ENCODE results near the gene PTOV1. TPM values are rescaled to one million over a fixed set of nuclear protein-coding genes. Genes with fewer than 3 reads are reported as not detected.
A peak's percentile ranks its signal among the peaks of the same experiment; 100 is the strongest.

Gene PTOV1
- total and polyA plus RNA-seq, 2 of the 8 experiments (the other 6 are each of a cell fraction or from before 2014, with no cell fraction given) = 147 to 251 TPM

DNA sequence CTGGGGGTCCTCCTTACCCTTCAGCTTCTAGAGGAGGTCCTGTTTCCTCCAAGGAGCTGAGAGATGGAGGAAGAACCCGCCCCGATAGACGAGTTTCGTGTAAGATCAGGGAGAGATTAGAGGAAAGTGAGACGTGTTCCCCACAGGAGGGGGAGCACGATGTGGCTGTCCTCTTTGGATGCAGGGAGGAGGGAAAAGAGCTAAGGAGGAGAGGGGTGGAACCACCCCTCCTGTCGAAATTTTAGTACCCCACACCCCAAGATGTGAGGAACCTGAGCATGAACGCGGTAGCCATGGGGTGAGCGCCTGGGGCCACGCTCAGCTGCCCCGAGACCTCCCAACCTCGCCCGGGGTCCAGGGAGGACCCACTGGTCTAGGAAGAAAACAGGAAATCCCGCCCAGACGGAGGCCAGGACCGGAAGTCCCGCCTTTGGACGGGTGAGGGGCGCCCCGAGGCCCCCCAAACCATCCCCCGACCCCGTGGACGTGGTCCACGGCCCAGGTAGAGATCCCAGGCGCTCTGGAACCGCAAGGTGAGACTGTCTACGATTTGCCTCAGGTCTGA, 25.0 kb downstream of the PTOV1 start:
- no peaks in the 10 kb centered on the region for H3K9me3 ChIP-seq (ENCODE audit: insufficient read depth in 2 of 2, low read depth in 1 of 2, low read length in 1 of 2)
- peak overlapping the region; percentile 98; the same call in 1 of the 2 replicates for H4K8ac ChIP-seq (ENCODE audit: extremely low read depth, insufficient read depth, low read length)
- peak overlapping the region; percentile 90 to 92 for H3K4me2 ChIP-seq (ENCODE audit: insufficient read depth in 1 of 2, low read depth in 2 of 2, low read length in 2 of 2)
- H3K9ac ChIP-seq (replicated peaks in 1 of 4; ENCODE audit: extremely low read depth in 1 of 4, low read depth in 3 of 4, low read length in 3 of 4) = peak overlapping the region; percentile 90 to 98 (median 96)
- FAIRE-seq (no peak), DNase-seq (ENCODE audit: low read depth in 1 of 2, low spot score in 2 of 2) (peak in 1 of 2 experiments; percentile 76)
- peak overlapping the region; percentile 97 for H4K91ac ChIP-seq (replicated peaks; ENCODE audit: insufficient read length, low read length)
- H3K23me2 ChIP-seq (ENCODE audit: low read depth, low read length) = peaks cover 16% of the 10 kb centered on the region
- H3K4me3 ChIP-seq (ENCODE audit: extremely low read depth in 1 of 4, insufficient read depth in 2 of 4, low read depth in 3 of 4, low read length in 4 of 4) = peak overlapping the region; percentile 90 to 95 (median 92)
- H2AK5ac ChIP-seq (ENCODE audit: low read depth, low read length) = peak overlapping the region; percentile 91
- peak overlapping the region; percentile 93 for H3K27ac ChIP-seq (ENCODE audit: low read depth, low read length)
- H2BK15ac ChIP-seq (ENCODE audit: low read length) = peak overlapping the region; percentile 97; the same call in 1 of the 2 replicates
- CTCF ChIA-PET (ENCODE audit: partially characterized antibody) = interaction anchor here (0.8 to 1.8 kb wide), 3 partner anchors 11 to 15 kb away, joined by 3 to 6 read pairs (median 3); no protein-coding TSS in a partner anchor
- no peak overlapping the region for H3K23ac ChIP-seq (ENCODE audit: insufficient read length)
- H2BK12ac ChIP-seq (ENCODE audit: low read depth, low read length) = peak overlapping the region; percentile 70; the same call in 1 of the 2 replicates
- H2BK20ac ChIP-seq (ENCODE audit: low read length) = no peak overlapping the region
- H3K79me2 ChIP-seq (ENCODE audit: control insufficient read depth in 1 of 2, insufficient read depth in 2 of 2, low read length in 2 of 2) = peaks cover 0 to 30% of the 10 kb centered on the region in 2 experiments; a peak in 2 of 4 replicates
- H2BK5ac ChIP-seq (ENCODE audit: low read depth, low read length) = peak overlapping the region; percentile 100
- H3K36me3 ChIP-seq (ENCODE audit: control insufficient read depth in 2 of 4, insufficient read depth in 4 of 4, low read length in 3 of 4) = peaks cover 3 to 16% (median 12%) of the 10 kb centered on the region in 4 experiments; a peak in 6 of 8 replicates
- H3K4ac ChIP-seq (replicated peaks; ENCODE audit: insufficient read length, low read depth, low read length) = peak overlapping the region; percentile 89
- H2BK120ac ChIP-seq (replicated peaks; ENCODE audit: low read depth, low read length) = peak overlapping the region; percentile 44
- H2AFZ ChIP-seq (ENCODE audit: low read length) = no peak overlapping the region; the same call in 1 of the 2 replicates
- TF ChIP-seq, protein P1, sequence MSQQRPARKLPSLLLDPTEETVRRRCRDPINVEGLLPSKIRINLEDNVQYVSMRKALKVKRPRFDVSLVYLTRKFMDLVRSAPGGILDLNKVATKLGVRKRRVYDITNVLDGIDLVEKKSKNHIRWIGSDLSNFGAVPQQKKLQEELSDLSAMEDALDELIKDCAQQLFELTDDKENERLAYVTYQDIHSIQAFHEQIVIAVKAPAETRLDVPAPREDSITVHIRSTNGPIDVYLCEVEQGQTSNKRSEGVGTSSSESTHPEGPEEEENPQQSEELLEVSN (IDR thresholded peaks at IDR 0.05) = no peak
- TF ChIP-seq CBX5 (IDR thresholded peaks at IDR 0.05; ENCODE audit: low read depth, low read length) (no peak), KDM4A (IDR thresholded peaks at IDR 0.05; ENCODE audit: low read depth, low read length, severe bottlenecking) (peak; percentile 7), RBBP5 (IDR thresholded peaks at IDR 0.05; ENCODE audit: borderline replicate concordance, low read depth, low read length) (no peak; the same call in none of the 2 replicates), GABPA (IDR thresholded peaks at IDR 0.05; ENCODE audit: borderline replicate concordance, insufficient read depth, low read length) (peak; percentile 89), SP2 (IDR thresholded peaks at IDR 0.05; ENCODE audit: low read length) (peak; percentile 46; the same call in 1 of the 2 replicates), POLR2A (IDR thresholded peaks at IDR 0.05; ENCODE audit: control extremely low read depth in 1 of 2, low read depth in 2 of 2, low read length in 2 of 2) (no peak; a peak in 1 of 3 replicates), POLR2AphosphoS5 (IDR thresholded peaks at IDR 0.05; ENCODE audit: low read depth, low read length) (peak; percentile 31), PHF8 (conservative IDR thresholded peaks at IDR 0.05; ENCODE audit: low read depth, low read length) (peak; percentile 70; the same call in 1 of the 2 replicates)
- peak overlapping the region; percentile 93 for H3K56ac ChIP-seq (replicated peaks; ENCODE audit: insufficient read length, low read depth, low read length)
- H3K27me3 ChIP-seq (replicated peaks in 1 of 4; ENCODE audit: control insufficient read depth in 3 of 4, extremely low read depth in 1 of 4, insufficient read depth in 3 of 4, low read length in 3 of 4) = no peaks in the 10 kb centered on the region
- peaks cover 0 to 13% (median 7%) of the 10 kb centered on the region in 4 experiments; a peak in 6 of 7 replicates for H3K4me1 ChIP-seq (replicated peaks in 1 of 4; ENCODE audit: control insufficient read depth in 3 of 4, insufficient read depth in 4 of 4, low read length in 3 of 4)
- H4K20me1 ChIP-seq (replicated peaks in 1 of 2; ENCODE audit: control insufficient read depth in 1 of 2, insufficient read depth in 2 of 2, low read length in 2 of 2) = peaks cover 3 to 4% of the 10 kb centered on the region in 2 experiments
- POLR2A ChIA-PET (ENCODE audit: partially characterized antibody) = interaction anchor here (0.8 to 6.2 kb wide), 16 partner anchors 10 to 376 kb away, joined by 3 to 76 read pairs (median 6); partner anchors contain the start of genes ATF5, CPT1C, NUP62 and PNKP
- peaks cover 19% of the 10 kb centered on the region for H3K79me1 ChIP-seq (ENCODE audit: low read depth, low read length)
- no peak overlapping the region for H3K14ac ChIP-seq (ENCODE audit: insufficient read length)
- peak overlapping the region; percentile 94 for H3K18ac ChIP-seq (ENCODE audit: extremely low read depth, low read length)
- peak overlapping the region; percentile 92 for H4K5ac ChIP-seq (ENCODE audit: insufficient read length, low read depth, low read length)
- 1% methylated on average over 20 of the region's 28 CpGs; no CpG with 5 or more reads in 1 of the 2 experiments for WGBS, 2 experiments (ENCODE audit: extremely low coverage in 1 of 2, insufficient coverage in 1 of 2, insufficient read length in 1 of 2, insufficient replicate concordance in 2 of 2, low coverage in 1 of 2, low lambda C conversion rate in 2 of 2, missing lambda C conversion rate in 1 of 2)

Data from H1 (cell line).